Measurements from ENCODE around the gene PARP8.
"Not testable (repeated sequence)": the region's sequence is repeated elsewhere in the genome, so short reads cannot be mapped to it uniquely, and the experiment has no call there.

Gene PARP8, protein sequence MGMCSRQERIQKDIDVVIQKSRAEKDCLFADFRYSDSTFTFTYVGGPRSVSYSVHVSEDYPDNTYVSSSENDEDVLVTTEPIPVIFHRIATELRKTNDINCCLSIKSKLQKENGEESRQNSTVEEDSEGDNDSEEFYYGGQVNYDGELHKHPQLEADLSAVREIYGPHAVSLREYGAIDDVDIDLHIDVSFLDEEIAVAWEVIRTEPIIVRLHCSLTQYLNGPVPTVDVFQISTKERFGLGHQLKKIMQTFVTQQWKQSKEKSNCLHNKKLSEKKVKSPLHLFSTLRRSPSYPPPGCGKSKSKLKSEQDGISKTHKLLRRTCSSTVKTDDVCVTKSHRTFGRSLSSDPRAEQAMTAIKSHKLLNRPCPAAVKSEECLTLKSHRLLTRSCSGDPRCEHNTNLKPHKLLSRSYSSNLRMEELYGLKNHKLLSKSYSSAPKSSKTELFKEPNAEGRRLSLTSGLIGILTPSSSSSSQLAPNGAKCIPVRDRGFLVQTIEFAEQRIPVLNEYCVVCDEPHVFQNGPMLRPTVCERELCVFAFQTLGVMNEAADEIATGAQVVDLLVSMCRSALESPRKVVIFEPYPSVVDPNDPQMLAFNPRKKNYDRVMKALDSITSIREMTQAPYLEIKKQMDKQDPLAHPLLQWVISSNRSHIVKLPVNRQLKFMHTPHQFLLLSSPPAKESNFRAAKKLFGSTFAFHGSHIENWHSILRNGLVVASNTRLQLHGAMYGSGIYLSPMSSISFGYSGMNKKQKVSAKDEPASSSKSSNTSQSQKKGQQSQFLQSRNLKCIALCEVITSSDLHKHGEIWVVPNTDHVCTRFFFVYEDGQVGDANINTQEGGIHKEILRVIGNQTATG

DNA sequence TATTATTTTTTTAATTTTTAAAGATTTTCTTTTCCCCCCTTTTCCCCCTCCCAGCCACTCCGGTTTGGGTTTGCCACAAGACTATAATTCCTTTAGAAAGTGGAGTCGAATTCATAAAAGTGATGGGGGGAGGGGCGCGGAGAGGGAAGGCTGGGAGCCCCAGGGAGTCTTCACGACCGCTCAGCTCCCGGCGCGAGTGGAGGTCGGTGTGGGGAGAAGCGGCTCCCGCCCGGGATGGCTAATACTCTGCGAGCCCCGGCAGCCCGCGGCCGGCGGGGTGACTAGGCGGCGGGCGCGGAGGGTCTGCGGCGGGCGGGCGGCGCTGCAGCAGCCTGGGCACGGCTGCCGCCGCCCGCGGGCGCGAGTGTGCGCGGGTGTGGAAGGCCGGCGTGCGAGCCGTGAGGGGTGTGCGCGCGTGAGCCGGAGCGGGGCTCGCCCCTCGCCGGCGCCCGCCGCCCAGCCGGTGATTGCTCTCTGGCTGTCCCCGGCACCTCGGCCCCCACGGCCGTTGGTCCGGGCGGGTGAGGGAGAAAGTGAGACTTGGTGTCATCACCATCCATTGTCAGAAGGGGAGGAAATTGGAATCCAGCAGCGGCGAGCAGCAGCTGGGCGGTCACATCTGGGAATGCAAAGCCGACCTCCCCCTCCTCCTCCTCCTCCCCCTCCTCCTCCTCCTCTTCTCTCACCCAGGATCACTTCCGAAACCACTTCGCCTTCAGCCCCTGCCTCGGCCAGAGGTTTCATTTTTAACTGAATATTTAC, at the start of gene PARP8:
Gene PARP8, plus strand, starts transcription at position 377 of the 762 bp plus-strand sequence. CDS start 459 bp downstream, outside the sequence.
- peak in 1 of 2 donors; percentile 18 for DNase-seq (ENCODE audit: low read depth in 2 of 2)

DNA sequence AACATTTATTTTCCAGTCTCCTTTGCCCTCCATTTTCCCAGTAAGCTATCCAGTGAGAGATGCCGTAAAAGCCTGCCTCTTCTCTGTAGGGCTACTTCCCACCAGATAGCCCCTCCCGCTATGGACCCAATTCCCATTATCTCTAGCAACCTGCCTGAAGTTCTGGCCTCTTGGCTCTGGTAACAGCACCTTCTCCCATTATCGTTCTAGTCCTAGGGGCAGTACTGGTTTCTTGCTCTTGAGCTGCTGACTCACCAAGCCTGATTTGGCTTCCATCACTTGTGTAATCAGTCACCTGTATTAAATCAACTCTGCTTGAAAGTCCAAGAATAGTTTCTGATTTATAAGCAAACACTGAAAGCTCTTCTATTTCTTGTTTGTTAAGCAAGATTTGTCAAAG, 42.8 kb upstream of the PARP8 start:
- DNase-seq (ENCODE audit: low read depth in 2 of 2): no peak

DNA sequence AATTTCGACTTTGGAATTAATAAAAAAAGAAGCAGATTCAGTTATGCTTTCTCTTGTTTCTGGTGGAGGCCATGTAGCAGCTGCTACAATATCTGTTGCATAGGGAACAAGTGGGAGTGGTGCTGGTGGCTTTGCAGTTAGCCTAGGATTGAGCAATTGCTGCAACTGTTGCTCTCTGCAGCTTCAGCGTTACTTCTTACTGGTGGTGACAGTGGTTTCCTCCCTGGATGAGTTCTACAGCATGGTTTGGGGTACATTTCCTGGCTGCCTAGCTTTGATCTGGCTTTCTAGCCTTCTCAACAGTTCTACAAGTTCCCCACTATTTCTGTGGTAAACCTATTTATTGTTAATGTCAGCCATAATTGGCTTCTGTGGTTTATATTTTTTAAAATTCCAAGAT, 31.6 kb upstream of the PARP8 start:
- DNase-seq (ENCODE audit: low read depth in 2 of 2): peak in 1 of 2 donors; percentile 1

DNA sequence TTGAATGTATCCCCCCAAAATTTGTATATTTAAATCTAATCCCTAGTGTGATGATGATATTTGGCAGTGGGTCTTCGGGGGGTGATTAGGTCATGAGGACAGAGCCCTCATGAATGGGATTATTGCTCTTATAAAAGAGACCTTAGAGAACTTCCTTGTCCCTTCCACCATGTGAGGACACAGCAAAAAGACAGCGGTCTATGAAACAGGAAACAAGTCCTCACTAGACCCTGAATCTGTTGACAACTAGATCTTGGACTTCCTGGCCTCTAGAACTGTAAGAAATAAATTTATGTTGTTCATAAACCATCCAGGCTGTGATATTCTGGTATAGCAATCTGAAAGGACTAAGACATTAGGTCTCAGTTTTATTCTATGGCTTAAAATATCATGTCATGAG, 28.9 kb upstream of the PARP8 start:
- not testable (repeated sequence) for DNase-seq (ENCODE audit: low read depth in 2 of 2)

DNA sequence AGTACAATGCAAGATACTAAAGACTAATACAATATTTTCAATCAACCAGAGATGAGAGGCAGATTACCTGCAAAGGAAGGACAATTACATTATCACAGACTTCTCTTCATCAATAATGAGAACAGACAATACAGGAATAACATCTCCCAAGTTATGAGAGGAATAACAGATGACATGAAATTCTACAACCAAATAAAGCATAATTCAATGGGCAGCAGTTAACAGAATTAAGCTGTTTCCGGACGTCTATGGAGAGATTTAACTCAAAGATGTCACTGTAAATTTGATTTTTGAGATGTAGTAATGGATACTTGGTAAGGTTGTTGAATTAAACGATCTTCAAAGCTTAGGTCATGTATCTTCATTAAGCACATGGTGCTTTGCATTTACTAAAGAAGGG, 19.8 kb upstream of the PARP8 start:
- DNase-seq (ENCODE audit: low read depth in 2 of 2): no peak

DNA sequence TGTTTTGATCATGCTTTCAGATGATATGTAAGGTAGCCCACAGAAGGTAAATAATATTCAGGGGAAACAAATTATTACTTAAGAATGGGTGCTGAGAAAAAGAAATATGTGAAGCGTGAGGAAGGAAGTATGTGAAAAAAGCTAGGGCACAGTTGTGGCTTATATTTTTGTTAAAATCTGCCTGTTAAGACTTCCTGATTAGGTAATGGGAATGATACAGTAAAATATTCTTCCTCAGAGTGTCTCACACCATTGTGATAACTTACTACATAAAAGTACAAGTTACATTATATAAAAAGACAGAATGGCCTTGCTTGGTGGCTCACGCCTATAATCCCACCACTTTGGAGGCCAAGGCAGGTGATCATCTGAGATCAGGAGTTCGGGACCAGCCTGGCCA, 18.7 kb upstream of the PARP8 start:
- no peak for DNase-seq (ENCODE audit: low read depth in 2 of 2)

DNA sequence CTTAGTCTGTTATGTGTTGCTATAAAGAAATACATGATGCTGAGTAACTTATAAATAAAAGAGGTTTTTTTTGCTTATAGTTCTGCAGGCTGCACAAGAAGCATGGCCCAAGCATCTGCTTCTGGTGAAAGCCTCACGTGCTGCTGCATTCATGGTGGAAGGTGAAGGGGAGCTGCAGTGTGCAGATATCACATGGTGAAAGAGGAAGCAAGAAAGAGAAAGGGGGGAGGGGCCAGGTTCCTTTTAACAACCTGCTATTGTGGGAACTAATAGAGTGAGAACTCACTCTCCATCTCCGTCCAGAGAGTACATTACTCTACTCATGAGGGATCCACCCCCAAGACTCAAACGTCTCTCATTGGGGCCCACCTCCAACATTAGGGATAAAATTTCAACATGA, 12.5 kb upstream of the PARP8 start:
- DNase-seq (ENCODE audit: low read depth in 2 of 2): no peak

DNA sequence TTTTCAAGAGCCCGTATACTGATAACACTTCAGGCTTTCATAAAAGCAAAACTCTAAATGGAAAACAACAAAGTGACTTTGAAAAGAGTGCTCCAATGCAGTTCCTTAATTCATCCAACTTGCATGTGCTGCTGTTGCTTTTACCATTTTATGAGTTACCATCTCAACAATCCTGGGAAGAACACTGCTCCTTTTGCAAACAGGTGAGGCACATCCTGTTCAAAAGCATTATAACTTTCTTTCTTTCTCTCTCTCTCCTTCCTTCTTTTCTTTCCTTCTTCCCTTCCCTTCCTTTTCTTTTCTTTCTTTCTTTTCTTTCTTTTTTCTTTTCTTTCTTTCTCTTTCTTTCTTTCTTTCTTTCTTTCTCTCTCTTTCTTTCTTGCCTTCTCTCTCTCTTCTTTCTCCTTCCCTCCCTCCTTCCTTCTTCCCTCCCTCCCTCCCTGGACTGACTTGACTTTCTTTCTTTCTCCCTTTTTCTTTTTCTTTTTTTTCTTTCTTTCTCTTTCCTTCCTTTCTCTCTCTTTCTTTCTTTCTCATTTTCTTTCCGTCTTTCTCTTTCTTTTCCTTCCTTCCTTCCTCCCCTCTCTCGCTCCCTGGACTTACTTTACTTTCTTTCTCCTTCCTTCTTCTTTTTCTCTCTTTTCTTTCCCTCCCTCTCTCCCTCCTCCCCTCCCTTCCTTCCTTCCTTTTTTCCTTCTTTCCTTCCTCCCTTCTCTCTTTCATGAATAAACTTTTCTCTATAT, 11.2 kb upstream of the PARP8 start:
- no peak for DNase-seq (ENCODE audit: low read depth in 2 of 2)

DNA sequence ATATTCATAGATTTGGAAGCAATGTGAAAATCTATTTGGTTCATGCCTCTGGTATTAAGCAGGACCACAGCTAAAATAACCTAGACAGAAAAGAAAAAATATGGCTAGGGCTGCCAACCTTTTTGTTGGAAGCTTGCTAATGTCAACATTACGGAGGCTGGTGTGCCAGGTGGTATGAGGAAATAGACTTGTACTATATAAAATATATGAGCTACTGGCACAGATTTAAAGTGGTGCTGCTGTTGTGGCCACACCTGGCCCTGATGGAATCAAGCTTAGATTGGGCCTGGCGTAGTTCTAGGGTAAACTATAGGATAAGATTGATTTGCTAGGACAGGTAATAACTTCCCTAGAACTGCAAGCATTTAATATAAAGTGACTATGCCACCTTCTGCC, 10.6 kb upstream of the PARP8 start:
- DNase-seq (ENCODE audit: low read depth in 2 of 2): no peak

DNA sequence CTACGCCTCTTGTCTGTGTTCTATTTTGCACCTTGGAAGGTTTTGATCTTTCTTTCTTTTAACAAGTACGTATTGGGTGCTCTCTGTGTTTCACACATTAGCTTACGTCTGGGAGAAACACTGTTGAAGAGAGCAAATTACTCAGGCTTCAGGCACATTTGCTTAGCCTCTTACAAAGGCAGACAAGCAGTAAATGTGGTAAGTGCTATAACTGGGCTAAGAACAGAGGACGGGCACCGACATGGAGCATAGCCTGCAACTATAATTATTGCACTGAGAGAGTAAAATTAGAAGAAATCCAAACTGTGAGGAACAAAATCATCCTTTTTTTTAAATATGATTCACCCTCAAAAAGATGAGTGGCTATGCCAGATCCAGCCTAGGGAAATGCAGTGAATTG, 9.4 kb upstream of the PARP8 start:
- DNase-seq (ENCODE audit: low read depth in 2 of 2): no peak

DNA sequence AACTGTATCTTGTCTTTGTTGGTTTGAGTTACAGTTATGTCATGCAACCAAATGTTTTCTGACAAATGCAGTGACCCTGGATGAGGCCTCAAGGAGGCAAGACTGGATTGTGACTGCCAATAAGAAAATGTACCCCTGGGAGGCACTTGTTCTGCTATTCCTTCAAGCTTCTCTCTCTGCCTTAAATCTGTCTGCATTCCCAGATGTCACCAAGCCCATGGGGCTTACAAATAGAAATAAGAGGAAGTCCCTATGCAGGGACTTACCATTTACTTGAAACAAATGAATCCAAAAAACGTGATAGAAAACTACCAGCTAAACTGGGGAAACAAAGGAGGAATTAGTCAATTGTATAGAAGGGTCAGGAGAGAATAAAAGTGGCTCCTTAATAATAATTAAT, 8.2 kb upstream of the PARP8 start:
- DNase-seq (ENCODE audit: low read depth in 2 of 2): no peak

DNA sequence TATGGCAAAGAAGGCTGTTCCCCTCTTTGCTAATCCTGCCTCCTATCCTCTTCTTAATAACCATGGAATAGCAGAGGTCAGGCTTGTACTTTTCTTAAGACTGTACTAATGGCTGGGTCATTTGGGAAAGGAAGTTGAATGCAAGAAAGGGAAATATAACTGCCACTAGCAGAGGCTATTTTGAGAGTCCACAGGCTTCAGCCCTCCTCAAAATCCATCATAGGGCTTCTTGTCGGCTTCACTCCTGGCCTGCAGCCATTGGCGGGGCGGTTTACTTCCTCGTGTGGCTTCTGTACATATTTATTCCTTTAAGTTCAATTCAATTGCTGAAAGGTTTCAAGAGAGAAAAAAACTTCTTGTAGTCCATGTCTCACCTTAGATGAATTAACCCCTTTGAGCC, 2.8 kb upstream of the PARP8 start:
- DNase-seq (ENCODE audit: low read depth in 2 of 2): no peak

DNA sequence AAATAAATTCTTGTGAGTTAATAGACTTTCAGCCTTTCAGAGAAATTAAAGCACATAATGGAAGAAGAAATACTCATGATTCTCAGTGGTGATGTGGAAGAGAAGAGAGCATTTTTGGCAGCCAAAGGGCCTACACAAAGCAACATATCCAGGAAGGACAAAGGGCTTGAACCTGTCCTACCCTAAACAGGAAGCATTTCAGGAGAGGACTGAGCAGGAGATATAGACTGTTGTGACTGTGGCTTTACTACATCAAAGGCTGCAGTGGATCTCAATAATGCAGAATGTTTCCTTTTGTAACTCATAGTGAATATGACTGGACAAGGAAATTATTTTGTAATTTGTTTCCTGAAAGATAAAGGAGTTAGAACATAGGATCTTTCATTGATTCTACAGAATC, 1.3 kb upstream of the PARP8 start:
- DNase-seq (ENCODE audit: low read depth in 2 of 2): no peak

DNA sequence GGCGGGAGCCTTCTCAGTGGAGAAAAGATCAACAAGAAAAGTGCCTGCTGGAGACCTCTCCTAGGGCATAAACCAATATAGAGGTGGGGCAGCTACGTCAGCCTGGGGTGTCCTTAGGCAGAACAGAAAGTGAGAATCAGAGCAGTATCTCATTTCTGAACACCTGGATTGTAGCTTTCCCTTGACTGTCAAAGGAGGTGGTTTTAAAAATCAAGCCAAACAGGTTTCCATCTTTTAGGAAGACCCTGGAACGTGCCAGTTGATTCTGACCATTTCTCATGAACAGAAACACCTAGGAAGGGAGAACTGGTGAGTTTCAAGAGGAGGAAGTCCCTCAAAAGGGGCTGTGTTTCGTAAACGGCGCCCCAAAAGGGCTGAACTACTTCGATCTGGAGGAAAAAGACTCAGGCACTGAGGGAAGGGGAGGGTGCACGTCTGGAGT, 655 bp upstream of the PARP8 start:
- not testable (repeated sequence) for DNase-seq (ENCODE audit: low read depth in 2 of 2)

DNA sequence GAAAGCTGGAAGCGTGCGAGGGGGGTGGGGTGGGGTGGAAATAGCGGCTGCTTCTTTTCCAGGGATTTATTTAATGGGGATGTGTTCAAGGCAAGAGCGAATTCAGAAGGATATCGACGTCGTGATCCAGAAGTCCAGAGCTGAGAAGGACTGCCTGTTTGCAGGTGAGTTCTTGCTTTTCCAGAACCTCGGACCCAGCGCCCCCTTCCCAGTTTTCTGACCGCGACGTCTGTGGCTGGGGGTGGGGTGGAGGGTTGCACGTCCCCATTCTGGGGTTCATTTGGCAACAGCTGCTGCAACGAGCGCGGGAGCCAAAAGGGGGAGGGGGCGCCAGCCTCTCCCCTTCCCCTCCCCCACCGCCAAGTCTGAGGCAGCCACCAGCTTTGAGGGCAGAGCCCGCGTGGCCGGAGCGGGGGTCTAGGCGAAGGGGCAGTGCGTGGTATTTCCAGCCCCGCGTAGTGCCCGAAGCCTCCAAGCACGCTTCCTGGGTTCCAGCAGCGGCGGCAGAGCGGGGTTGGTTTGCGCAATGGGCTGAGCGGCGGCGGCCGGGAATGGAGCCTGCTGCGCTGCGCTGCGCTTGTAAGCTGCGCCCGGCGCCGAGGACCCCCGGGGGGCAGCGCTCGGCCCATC, 701 bp downstream of the PARP8 start:
- DNase-seq (ENCODE audit: low read depth in 2 of 2): peak in 1 of 2 donors; percentile 33

DNA sequence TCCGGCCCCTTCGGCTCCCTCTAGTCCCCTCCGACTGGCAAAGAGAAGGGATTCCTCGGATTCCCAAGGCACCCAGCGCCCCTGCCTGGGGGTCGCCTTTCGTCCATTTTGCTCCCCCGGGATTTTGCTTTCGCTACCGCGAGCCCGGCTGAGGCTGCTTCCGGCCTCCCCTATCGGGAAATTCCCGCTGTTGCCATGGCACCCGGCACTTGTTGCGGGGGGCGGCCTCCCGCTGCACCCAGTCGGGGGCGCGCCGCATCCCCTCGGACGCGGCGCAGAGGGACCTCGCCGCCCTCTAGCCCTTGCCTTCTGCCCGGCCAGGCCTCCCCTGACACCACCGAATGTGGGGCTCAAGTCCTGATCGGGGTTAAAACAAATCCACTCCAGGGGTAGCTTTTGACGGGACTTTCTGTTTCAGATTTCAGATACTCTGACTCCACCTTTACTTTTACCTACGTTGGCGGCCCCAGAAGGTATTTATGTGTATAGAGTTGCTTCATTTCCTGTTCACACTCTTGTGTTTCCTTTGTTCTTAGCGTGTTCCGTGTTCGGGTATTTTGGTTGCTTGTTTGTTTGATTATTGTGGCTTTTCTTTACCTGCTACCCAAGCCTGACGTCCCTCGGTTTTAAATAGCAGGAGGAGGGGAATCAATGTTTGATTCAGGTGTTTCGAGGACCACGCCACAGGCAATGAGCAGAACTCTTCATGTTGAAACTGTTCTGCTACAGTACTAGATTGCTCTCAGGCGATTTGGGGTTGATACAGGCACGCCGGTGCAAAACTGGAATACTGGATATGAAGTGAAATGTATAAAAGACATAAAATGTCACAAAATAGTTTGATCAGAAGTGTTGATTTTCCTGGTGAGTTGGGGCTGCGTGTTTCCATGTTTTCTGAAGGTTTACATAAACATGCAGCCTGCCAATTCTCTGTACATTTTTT, 1.5 kb downstream of the PARP8 start:
- peak; percentile 73 to 80 for DNase-seq (ENCODE audit: low read depth in 2 of 2)

DNA sequence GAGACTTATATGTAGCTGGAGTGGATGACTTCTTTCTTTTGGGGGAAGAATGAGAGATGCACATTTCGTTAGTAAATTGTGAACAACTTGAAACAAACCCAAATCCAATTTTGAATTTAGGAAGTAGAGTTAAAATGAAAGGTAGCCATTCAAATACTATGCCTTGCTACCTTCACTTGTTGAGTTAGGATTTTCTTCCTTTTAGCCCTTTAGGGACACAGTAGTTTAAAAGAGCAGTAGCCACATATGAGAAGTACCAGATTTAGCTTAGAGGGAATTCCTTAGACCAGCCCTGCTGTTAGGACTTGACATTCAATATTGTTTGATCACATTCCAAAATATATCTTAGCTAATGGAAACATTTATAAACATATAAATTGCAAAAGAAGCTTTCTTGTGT, 2.2 kb downstream of the PARP8 start:
- DNase-seq (ENCODE audit: low read depth in 2 of 2): not testable (repeated sequence)

DNA sequence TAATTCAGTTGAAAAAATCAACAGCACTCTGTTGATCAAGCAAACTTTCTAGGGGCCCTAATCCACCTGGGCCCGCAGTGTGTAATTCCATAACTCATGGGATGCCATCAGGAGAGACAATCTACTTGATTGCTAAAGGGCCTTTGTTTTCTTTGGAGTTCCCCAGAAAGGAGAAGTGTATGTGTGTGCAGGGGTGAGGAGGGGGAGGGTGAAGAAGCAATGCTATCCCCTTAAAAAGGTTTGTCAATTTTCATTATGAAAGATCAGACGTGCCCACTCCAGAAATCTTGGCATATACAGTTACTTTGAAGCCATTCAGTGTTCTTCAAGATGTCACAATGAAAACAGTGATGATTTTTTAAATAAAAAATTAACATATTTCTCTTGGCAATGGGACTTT, 6.2 kb downstream of the PARP8 start:
- DNase-seq (ENCODE audit: low read depth in 2 of 2): no peak

DNA sequence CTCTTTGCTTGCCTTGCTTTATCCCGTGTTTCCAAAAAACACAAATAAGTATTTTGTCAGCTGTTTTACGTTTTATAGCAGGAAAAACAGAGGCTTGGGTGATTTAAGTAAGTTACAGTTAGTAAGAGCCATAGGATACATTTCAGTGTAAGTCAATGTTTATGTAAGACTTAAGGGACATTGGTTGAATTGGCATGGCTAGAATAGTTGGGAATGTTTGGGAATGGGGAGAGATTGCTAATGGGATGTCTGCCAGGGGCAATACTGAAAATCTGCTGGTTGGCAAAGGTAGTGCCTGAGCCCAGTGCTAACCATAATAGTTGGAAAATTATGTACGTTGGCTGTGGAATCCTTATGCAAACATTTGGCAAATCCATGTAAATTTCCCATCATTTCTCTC, 7.0 kb downstream of the PARP8 start:
- not testable (repeated sequence) for DNase-seq (ENCODE audit: low read depth in 2 of 2)

DNA sequence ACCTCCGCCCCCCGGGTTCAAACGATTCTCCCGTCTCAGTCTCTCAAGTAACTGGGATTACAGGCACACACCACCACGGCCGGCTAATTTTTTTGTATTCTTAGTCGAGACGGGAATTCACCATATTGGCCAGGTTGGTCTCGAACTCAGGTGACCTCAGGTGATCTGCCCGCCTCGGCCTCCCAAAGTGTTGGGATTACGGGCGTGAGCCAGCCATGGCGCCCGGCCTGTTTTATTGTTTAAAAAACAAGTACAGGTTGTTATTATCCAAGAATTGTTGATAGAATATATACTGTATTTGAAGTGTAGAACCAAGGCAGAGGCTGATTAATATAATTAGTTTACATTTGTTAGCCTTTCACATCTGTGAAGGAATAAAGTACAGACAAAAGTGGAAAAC, 8.9 kb downstream of the PARP8 start:
- DNase-seq (ENCODE audit: low read depth in 2 of 2): no peak
